Measurements from ENCODE around the gene POLR2M.

The POLR2M gene

DNA sequence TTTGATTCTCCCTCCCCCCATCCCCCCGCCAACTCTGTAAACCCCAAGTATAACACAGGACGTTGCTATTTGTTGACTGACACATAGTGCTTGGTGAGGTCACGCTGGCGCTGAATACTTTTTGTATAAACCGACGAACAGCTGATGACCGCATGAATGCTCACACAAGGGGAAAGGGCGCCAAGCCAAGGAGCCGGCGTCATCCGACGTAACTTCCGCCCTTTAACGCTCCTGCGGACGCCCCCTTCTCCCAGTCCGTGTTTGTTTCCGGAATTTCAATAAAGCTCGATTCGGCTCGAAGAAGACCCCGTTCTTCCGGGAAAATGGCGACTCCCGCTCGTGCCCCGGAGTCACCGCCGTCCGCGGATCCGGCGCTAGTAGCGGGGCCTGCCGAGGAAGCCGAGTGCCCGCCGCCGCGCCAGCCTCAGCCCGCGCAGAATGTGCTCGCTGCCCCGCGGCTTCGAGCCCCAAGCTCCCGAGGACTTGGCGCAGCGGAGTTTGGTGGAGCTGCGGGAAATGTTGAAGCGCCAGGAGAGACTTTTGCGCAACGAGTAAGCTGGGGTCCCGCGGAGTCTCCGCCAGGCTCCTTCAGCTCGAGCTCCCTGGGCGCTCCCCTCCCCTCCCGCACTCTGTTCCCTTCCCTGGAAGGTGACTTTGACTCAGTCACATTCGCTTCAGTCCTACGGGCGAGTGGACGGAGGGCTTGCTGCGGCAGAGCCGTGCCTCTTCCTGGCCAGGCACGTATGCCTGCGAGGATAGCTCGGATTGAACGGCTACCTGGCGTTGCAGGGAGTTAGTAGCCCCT is at the start of gene POLR2M:
TSS of gene POLR2M (plus strand) at position 310 of the 805 bp plus-strand sequence. CDS start at position 439, 129 bp downstream.
- DNase-seq = peak; percentile 95

DNA sequence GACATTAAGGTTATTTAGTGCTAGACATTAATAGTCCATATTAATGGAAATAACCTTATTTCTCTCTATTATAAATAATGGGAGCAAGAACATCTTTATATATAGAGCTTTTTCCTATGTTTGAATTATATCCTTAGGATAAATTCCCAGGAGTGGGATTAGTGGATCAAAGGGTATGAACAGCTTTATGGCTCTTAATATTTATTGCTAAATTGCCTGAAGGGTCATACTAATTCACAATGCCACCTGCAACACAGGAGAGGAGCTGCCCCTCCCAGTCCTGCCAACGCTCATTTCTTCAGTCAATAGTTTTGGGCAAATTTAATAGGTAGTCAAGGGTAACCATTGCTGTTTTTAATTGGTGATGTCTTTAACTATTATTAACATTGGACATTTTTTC is 48.9 kb upstream of the POLR2M start:
- DNase-seq = no peak

DNA sequence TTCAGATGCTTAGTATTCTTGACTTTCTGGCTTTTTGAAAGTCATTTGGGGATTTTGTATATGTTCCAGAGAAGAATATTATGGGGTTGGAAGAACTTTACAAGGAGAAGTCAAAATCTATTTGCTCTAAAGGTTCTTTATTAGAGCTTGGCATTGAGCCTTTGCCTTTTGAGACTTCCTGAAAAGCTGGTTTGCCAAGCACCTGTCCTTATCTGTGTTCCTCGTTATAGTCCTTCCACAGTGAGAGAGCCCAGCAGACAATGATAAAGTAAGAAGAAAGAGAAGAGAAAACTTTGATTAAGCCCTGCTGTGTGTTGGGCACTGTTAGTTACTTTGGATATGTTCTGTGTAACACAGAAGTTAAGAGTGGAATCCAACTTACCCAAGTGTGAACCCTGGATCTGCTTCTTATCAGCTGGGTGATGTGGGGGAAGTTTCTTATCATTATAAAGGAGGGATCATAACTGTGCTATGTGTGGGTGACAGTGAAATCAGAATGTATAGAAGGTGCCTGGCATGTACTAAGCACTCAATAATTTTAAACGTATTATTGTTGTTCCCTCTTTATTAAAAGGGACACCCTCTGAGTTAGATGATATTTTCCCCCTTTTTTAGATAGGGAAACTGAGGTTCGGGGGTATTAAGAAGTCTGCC is 44.3 kb upstream of the POLR2M start:
- DNase-seq = no peak

DNA sequence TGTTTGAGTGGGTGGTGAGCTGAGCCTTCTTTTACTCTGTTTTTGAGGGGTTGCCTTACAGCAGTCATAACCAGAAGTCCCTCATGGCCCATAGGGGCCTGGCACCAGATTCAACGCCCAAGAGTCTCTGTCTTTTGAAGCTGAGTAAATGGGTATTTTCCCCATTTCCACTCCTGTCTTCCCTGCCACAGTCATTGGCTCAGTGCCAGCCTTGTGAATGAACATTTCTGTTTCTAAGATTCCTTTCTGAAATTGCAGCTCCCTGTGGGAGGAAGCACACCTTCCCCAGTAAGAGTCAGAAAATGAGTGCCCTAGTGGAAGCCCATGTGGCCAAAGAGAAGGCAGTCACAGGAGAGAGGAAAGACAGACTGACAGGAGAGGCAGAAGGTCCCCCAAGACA is 43.7 kb upstream of the POLR2M start:
- DNase-seq = no peak

DNA sequence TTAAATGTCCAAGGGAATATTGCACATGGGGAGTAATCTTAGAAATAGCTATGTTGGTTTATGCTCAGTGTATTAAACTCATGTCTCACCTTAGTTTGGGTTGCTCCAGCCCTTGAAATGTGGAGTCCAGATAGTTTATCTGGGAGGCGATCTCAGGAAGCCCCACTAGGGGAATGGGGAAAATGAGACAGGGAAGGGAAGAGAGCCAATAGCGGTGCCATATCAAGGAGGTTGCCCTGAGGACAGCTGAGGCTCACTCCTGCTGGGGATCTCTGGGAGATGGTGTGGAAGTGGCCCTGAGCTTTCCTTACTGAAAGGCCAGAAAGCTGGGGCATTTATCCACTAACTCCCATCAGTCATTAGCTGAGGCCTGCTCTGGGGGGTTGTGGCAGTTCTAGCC is 43.3 kb upstream of the POLR2M start:
- DNase-seq = no peak

DNA sequence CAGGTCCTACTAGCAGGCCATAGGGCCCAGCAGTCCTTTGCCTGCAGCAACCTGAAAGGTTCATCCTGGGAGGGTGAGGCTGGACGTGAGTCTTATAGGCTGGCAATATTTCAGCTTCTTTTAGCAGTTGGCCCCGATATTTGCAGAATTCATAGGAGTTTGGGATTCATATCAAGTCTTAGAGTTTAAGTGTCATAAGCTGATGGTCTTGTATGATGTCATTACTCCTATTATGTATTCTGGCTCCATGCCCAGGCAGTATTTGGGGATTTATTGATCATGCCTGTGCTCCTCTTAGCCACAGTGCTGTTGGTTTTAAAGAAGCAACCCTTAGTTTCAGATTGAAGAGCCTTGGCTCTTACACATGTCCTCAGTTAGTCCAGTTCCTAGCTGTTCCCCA is 41.3 kb upstream of the POLR2M start:
- no peak for DNase-seq

DNA sequence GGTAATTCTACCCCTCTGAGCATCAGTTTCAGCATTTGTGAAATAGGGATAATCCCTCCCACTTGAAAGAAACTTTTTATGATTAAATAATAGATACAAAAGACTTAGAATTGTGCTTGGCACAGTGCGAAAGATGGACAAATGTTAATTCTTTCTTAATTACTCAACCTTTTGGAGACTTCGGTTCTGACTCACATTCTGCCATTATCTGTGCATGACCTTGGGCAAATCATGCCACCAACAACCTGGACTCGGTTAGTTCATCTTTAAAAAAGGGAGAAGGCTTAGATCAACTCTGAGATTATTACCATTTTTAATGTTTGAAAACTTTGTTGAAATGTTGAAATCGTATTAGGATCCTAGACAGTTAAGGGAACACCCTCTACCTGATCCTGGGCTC is 40.6 kb upstream of the POLR2M start:
- no peak for DNase-seq

DNA sequence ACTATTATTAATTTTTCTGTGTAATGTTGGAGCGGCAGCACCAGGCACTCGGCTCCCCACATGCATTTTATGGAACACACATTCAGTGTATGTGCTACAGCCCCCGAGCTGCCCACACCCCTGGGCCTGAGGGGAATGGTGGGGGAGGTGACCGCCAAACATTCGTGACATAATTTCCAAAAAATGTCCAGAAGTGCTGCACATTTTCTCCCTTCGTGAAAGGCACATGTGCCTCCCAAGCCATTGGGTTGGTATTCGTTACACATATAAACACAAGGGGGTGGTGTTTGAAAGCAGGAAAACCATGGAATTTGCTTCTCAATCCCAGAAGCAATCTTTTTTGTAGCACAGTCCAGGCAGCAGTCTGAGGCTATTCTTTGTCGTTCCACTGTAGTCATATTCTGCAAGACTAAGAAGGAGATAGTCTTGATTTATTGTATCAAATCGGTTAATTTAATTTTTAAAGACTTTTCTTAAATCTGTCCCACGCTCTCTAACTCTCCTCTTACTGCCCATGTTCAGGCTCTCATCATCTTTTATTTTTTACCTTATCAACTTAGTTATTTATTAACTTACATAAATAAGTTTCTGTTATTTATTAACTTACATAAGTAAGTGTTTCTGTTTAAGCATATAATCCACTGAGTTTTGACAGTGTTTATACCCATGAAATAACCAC is 39.2 kb upstream of the POLR2M start:
- DNase-seq = no peak

DNA sequence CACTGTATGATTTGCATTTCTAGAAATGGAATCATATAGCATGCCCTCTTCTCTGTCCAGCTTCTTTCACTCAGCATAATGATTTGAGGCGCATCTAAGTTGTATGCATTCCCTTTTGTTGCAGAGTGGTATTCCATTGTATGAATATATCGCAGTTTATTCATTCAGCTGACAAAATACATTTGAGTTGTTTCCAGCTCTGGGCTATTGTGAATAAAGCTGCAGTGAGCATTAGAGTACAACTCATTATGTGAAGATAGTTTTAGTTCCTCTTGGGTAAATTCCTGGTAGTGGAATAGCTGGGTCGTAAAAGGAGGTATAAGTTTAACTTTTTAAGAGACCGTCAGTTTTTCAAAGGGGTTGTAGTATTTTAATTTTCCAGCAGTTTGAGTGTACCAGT is 38.5 kb upstream of the POLR2M start:
- DNase-seq = no peak

DNA sequence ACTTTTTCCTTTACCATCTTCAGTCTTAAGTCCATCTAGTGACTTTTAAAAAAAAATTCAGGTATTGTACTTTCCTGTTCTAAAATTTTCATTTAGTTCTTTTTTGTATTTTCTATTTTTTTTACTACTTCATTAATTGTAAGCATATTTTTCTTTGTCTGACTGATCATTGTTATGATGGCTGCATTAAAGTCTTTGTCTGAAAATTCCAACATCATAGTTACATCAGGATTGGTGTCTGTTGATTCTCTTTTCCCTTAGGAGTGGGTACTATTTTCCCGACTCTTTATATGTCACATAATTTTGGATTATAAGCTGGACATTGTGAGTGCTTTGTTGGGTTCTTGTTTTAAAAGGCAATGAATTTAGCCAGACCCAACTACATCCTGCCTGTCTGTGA is 34.9 kb upstream of the POLR2M start:
- DNase-seq = no peak

DNA sequence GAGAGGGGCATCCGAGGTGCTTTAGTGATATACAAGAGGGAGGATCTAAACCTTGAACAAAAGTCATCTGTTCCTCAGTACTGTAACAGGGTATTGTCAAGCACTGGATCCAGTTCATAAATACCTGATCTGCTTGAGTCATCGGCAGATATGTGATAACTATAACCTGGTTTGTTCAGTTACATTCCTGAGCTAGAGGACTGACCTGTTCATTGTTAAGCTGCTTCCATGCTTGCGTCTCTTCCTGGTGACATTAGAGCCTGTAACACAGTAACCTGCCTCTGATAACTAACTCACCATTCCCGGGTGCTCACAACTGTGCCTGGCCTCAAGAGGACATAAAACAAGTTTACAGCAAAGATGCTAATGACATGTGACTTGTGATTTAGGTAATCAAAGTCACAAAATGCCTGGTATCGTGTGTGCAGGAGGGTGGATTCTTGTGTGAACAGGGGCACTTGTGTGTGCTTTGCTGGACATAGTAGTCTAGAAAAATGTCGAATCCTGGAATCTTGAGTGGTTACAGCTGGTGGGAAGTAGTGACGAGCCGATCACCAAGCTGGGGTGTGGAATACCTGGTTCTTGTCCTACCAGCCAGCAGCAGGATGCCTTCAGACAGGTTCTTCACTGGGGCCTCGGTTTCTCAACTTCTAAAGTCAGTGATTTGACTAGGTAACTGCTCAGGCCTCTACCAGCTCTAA is 30.9 kb upstream of the POLR2M start:
- no peak for DNase-seq

DNA sequence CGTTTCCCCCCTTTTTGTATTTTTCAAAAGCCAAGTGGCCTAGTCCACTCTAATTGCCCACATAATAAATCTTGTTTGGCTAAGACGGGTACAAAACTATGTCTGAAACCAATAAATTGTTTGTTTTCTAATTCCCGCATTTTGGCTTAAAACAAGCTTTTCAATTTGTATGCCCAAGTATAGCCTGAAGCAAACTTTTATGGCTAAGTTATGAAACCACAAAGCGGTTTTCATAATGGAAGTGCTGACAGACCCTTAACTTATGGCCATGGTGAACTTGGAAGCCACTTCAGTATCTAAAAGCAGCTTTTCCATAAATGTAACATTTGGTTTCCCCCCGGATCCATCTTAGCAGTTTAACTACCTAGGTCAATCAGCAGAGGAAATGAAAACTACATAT is 29.9 kb upstream of the POLR2M start:
- DNase-seq = no peak

DNA sequence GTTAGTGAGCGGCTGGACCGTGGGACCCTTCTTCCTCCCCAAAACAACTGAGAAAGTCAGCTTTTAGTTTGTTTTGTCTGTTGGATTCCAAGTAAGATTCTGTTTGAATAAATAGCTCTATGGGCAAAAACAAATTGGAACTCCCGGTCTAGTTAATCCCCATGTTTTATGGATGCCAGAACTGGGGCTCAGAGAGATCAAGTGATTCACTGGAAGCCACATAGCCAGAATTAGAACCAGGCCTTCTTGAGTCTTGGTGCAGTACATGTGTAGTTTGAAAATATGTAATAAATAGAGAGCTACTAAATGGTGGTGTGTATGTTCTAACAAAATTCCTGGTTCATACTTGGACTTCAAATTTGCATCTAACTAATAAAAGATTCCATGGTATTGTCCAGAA is 29.3 kb upstream of the POLR2M start:
- DNase-seq = no peak

DNA sequence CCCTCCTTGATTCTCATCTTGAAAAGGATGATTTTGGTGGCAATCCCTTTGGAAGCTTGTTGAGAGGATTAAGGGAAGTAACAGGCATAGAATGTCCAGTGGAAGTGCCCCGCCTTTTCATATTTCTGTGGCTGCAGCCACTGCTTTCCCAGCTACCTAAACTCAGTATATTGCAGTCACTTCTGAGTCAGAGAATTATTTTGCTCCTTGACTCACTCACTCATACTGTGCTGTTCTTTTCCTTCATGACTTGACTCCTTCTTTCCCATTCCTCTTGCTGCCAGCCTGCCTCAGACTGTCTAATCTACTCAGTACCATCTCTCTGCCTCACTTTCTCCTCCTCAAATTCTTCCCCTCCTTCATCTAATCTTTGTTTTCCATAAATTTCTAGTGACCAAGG is 26.5 kb upstream of the POLR2M start:
- no peak for DNase-seq

DNA sequence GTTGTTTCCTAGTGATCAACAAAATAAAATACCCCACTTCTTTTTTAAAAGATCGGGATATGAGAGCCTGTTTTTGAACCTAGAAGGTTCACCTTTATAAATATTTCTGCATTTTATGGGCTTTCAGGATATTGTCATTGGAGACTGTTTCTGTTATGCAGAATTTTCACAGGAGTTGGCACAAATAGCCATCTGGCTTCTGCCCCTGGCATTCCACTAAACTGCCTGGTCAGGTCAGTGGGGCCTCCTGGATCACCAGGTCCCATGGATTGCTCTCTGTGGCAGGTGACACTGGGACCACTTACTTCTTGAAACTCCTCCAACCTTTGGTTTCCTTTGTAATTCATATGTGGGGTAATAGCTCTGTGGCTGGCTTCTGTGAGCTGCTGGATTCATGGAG is 25.5 kb upstream of the POLR2M start:
- no peak for DNase-seq

DNA sequence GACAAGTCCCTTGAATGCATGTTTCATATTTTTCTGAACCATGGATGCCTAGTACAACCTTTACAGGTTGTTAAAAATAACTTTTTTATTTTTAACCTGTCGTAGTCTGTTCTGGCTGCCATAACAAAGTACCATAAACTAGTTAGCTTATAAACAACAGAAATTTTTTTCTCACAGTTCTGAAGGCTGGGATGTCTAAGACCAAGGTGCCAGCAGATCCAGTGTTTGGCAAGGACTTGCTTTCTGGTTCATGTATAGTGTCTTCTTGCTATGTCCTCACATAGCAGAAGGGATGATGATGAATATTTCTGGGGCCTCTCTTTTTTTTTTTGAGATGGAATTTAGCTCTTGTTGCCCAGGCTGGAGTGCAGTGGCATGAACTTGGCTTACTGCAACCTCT is 23.0 kb upstream of the POLR2M start:
- no peak for DNase-seq

DNA sequence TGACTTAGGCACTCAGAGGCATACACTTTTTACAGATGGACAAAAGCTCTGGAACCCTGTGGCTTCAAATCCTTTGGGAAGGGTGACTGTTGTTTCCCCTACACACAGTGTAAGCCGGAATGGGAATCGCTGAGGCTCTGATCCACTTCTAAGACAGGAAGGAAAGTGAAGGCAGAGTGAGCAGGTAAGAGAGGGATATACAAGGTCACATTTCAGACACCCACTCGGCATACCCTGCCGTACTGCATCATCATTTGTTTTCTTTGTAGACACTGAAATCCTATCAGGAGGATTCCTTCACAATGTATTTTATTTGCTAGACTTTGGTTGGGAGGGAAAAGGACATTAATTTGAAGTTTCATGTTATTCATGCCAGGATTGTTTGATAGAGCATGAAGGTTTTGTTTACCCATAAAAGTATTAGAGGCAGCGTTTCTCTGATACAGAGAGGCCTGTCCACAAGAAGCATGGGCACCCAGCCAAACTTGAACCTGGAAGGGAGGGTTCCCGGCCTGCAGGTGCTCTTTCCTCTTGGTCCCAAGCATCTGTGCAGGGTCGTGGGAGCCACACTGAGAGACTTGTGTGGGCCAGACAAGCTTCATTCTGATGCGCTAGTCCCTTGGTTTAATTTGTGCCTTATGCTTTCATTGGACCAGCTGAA is 21.9 kb upstream of the POLR2M start:
- no peak for DNase-seq

DNA sequence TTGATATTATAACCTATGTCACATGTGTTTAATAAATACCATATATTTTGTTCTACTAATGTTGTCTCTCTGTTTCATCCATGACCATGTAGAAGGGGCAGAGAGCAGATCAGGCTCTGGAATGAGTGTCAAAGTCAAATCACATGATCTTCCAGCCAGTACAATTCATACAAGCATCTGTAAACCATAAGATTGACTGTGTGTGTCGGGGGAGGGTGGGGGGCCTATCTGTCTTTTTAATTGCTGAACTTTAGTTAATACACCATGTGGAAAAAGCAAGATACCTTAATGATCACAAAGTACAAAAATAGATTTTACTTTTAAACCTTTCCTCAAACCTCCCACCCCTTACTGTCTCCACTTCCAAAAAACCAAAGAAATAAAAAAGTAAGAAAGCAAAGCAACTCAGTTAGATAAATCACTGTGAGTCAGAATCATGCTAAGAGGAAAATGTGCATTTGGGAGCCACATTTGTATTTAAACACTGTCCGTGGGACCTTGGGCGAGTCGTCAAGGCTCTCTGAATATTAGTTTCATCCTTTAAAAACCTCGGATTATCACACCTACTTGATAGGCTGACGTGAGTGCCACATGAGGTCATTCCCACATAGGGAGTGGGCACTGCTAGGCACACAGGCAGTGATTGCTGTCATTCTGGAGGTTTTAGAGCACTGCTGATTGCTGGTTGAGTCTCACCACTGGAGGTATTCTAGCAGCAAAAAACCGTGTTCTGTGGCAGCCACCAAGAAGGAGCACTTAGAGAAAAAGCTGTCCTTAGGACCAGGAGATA is 21.0 kb upstream of the POLR2M start:
- DNase-seq = no peak

DNA sequence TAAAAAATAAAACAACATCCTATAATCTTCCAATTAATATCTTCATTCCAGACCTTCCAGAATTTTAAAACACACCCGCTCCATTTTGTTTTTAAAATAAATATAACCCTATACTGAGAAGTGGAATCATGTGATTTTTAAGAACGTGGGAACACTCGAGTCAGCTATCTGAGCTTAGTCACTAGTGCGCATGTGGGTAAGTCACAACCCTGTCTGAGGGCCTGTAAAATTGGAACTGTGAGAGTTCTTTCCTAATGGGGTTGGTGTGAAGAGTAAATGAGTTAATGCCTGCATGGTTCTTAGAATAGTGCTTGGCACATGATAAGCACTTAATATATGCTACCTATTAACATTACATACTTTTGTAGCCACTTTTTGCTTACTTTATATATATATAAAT is 19.9 kb upstream of the POLR2M start:
- DNase-seq = no peak

DNA sequence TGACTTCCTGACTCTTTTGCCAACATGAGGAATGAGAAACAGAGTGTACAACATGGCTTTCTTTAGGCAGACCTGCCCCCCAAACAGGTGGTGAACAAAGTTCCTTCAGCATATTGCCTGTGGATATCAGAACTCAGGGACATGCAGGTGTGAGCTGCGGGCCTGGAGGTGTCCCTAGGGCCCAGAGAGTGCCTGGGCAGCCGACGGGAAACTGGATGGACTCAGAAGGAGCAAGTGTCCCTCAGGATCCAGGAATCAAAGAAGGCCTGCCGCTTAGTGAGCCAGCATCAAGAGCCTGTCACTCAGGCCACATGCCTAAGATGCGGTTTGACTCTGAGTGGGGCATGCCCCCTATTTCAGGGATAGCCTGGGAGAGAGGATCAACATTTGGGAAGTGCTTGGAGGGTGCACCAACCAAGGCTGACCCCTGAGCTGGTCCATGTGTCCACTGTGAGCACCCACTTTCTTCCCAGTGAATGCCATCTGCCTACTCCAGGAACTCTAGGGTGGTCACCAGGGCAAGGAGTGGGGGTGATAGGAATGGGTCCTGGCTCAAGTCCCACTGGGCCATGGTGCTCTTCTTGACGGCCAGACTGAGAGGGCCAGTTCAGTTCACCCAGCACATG is 16.1 kb upstream of the POLR2M start:
- no peak for DNase-seq

DNA sequence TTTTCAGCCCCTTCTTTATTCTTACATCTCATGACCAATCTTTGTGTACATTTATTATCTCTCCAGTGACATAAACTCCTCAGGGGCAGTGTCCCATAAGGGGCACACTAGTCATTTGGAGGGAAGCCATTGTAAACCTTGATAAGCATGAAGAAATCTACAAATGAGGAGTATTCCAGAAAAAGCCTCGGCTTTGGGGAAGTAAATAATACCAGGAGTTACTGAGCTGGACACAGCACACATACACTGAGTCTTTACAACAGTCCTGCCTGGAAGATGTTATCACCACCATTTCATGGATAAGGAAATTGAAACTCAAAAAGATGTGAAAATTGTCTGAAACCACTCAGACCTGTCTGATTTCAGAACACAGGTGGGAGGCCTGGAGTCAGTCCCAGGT is 15.4 kb upstream of the POLR2M start:
- DNase-seq = no peak

DNA sequence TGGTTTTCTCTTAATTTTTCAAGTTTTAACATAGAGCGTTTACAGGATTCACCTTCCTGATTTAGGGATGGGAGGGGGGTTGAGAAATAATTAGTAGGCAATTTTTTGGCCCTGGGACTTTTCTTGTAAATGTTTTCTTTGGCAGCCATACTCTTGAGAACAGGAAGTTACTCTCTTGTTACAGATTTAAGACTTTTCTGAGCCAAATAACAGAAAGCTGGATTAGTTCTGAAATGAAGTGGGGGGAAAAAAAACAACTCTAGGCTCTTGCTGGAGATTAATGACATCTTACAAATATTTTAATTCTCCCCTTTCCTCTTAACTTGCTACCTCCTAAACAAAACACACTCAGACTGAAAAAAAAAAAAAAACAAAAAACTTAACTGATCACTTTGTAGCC is 13.8 kb upstream of the POLR2M start:
- DNase-seq = no peak

Data from NCI-H2171 (cell line).